Fibroblast of gingiva (primary cell): ENCODE data around the gene CDKL1.
A peak's percentile ranks its signal among the peaks of the same experiment; 100 is the strongest.
"Not testable (repeated sequence)": the region's sequence is repeated elsewhere in the genome, so short reads cannot be mapped to it uniquely, and the experiment has no call there.

ENCODE experiments used
- DNase-seq: peaks from one replicate; pipeline ENCODE4 v3.0.0-alpha.2; 2011; ENCODE audit warnings: low read depth

Gene CDKL1

GRCh38 chr14:50357753-50358395 is 38.8 kb downstream of the CDKL1 start:
- no peak for DNase-seq

- DNase-seq = no peak
Measured at GRCh38 chr14:50357124-50357523, 39.6 kb downstream of the CDKL1 start.

GRCh38 chr14:50356283-50356682 is 40.4 kb downstream of the CDKL1 start:
- DNase-seq = not testable (repeated sequence)

GRCh38 chr14:50355692-50356091 is 41.0 kb downstream of the CDKL1 start:
- DNase-seq = no peak

GRCh38 chr14:50354527-50354926 is 42.2 kb downstream of the CDKL1 start:
- peak; percentile 67 for DNase-seq

- DNase-seq = peak; percentile 60
Measured at GRCh38 chr14:50353126-50353525, 43.6 kb downstream of the CDKL1 start.

- DNase-seq = peak; percentile 33
Measured at GRCh38 chr14:50352584-50352983, 44.1 kb downstream of the CDKL1 start.

GRCh38 chr14:50350975-50351374 is 45.7 kb downstream of the CDKL1 start:
- peak; percentile 23 for DNase-seq

GRCh38 chr14:50348933-50349332 is 47.7 kb downstream of the CDKL1 start:
- no peak for DNase-seq

- peak; percentile 71 for DNase-seq
Measured at GRCh38 chr14:50347521-50347920, 49.2 kb downstream of the CDKL1 start.

GRCh38 chr14:50345846-50346422 is 50.7 kb downstream of the CDKL1 start:
- DNase-seq = no peak

- peak; percentile 73 for DNase-seq
Measured at GRCh38 chr14:50344876-50345563, 51.7 kb downstream of the CDKL1 start.

GRCh38 chr14:50344116-50344775 is 52.4 kb downstream of the CDKL1 start:
- no peak for DNase-seq

GRCh38 chr14:50343434-50343833 is 53.2 kb downstream of the CDKL1 start:
- peak; percentile 24 for DNase-seq

- DNase-seq = peak; percentile 91
Measured at GRCh38 chr14:50342221-50343078, 54.2 kb downstream of the CDKL1 start.

- DNase-seq = no peak
Measured at GRCh38 chr14:50340963-50341362, 55.7 kb downstream of the CDKL1 start.

- DNase-seq = no peak
Measured at GRCh38 chr14:50340045-50340444, 56.6 kb downstream of the CDKL1 start.

- DNase-seq = no peak
Measured at GRCh38 chr14:50339178-50339804, 57.4 kb downstream of the CDKL1 start.

GRCh38 chr14:50338587-50338986 is 58.1 kb downstream of the CDKL1 start:
- DNase-seq = no peak

GRCh38 chr14:50335989-50336824 is 60.5 kb downstream of the CDKL1 start:
- no peak for DNase-seq
